ENCODE measurements around the gene FARP2.

- TF ChIP-seq SUZ12 (IDR thresholded peaks at IDR 0.05; ENCODE audit: extremely low read depth, insufficient read depth, insufficient read length) (no peak), ZNF274 (IDR thresholded peaks at IDR 0.05; ENCODE audit: low read depth, low read length) (no peak), YY1 (IDR thresholded peaks at IDR 0.05; ENCODE audit: insufficient read depth, insufficient read length) (no peak)
Observed at GRCh38 chr2:241489733-241490680, 133.9 kb downstream of the FARP2 start.

All from NT2/D1 (cell line).